Left lobe of liver (tissue), 2 donors: Measurements from ENCODE around the gene MAGOH. TPM values are rescaled to one million over a fixed set of nuclear protein-coding genes. Genes with fewer than 3 reads are reported as not detected.
A peak's percentile ranks its signal among the peaks of the same experiment; 100 is the strongest.
"Not testable (repeated sequence)": the region's sequence is repeated elsewhere in the genome, so short reads cannot be mapped to it uniquely, and the experiment has no call there.

Experiments used
- ATAC-seq: fragments of 200-7000 bp; cut with Tn5 transposase; one replicate; pipeline ENCODE4 v1.9.1; 2020; ENCODE audit warnings: mild to moderate bottlenecking, moderate library complexity
- DNase-seq: peaks from one replicate; pipeline ENCODE4 v3.0.0-alpha.2; 2020; ENCODE audit warnings: low spot score
- total RNA-seq: library from RNA; stranded (reverse); gene quantifications from one replicate; pipeline ENCODE4 v1.2.1, GENCODE V29; 2021
- donor health status: DM: no; HTN: no; CAD: no; lungs with moderate emphysema.
- donor health status: DM: no; HTN: yes; CAD: no.

Gene MAGOH
- total RNA-seq: 15.3 TPM

GRCh38 chr1:53238197-53239155 is at the start of gene MAGOH:
MAGOH (minus strand) TSS chr1:53238518; CDS start chr1:53238448, 70 bp downstream.
- ATAC-seq: peak; percentile 97
- peak; percentile 98 for DNase-seq

- DNase-seq (no peak), ATAC-seq (no peak)
These were observed 48.6 kb upstream of the MAGOH start for GRCh38 chr1:53286955-53287354.

GRCh38 chr1:53285969-53286760 is 47.8 kb upstream of the MAGOH start:
- no peak for DNase-seq
- ATAC-seq: no peak

- ATAC-seq: no peak
- no peak for DNase-seq
These were observed 47.2 kb upstream of the MAGOH start for GRCh38 chr1:53285546-53285945.

- ATAC-seq: no peak
- no peak for DNase-seq
These were observed 46.1 kb upstream of the MAGOH start for GRCh38 chr1:53284224-53285020.

GRCh38 chr1:53283156-53283555 is 44.8 kb upstream of the MAGOH start:
- not testable (repeated sequence) for ATAC-seq

GRCh38 chr1:53281133-53281532 is 42.8 kb upstream of the MAGOH start:
- no peak for ATAC-seq
- DNase-seq: no peak

More at GRCh38 chr1:53283156-53283555, 44.8 kb upstream of the MAGOH start:
- DNase-seq: not testable (repeated sequence)

- no peak for DNase-seq
- no peak for ATAC-seq
These were observed 42.2 kb upstream of the MAGOH start for GRCh38 chr1:53280496-53280895.

- no peak for DNase-seq
- ATAC-seq: no peak
These were observed 41.2 kb upstream of the MAGOH start for GRCh38 chr1:53279296-53280200.

- peak; percentile 64 for DNase-seq
- ATAC-seq: peak; percentile 90
These were observed 40.0 kb upstream of the MAGOH start for GRCh38 chr1:53278298-53278725.

- ATAC-seq (no peak), DNase-seq (no peak)
These were observed 39.0 kb upstream of the MAGOH start for GRCh38 chr1:53277326-53277725.

GRCh38 chr1:53276902-53277281 is 38.6 kb upstream of the MAGOH start:
- ATAC-seq (no peak), DNase-seq (no peak)

GRCh38 chr1:53276153-53276901 is 38.0 kb upstream of the MAGOH start:
- ATAC-seq (no peak), DNase-seq (no peak)

- ATAC-seq (no peak), DNase-seq (no peak)
These were observed 37.2 kb upstream of the MAGOH start for GRCh38 chr1:53275566-53275965.

- ATAC-seq (no peak), DNase-seq (no peak)
These were observed 36.3 kb upstream of the MAGOH start for GRCh38 chr1:53274541-53275185.

- no peak for ATAC-seq
- no peak for DNase-seq
These were observed 35.7 kb upstream of the MAGOH start for GRCh38 chr1:53274026-53274425.

GRCh38 chr1:53273526-53273925 is 35.2 kb upstream of the MAGOH start:
- ATAC-seq (no peak), DNase-seq (no peak)

GRCh38 chr1:53272349-53272748 is 34.0 kb upstream of the MAGOH start:
- DNase-seq (no peak), ATAC-seq (no peak)
